ENCODE measurements around the gene PRKCQ.

The PRKCQ gene

GRCh38 chr10:6404127-6405072 lies 175.7 kb downstream of the PRKCQ start:
- Histone ChIP-seq H3K36me3 (no peaks in the 10 kb centered on the region), H3K4me3 (ENCODE audit: low read depth, low read length) (no peak overlapping the region), H3K9me3 (ENCODE audit: severe bottlenecking) (no peaks in the 10 kb centered on the region), H3K27ac (no peak overlapping the region), H3K27me3 (ENCODE audit: insufficient read depth, low read depth, severe bottlenecking) (peaks cover 17% of the 10 kb centered on the region)
- TF ChIP-seq CTCF (IDR thresholded peaks at IDR 0.05; ENCODE audit: low read depth, low read length) = no peak
- DNase-seq = no peak

DNA sequence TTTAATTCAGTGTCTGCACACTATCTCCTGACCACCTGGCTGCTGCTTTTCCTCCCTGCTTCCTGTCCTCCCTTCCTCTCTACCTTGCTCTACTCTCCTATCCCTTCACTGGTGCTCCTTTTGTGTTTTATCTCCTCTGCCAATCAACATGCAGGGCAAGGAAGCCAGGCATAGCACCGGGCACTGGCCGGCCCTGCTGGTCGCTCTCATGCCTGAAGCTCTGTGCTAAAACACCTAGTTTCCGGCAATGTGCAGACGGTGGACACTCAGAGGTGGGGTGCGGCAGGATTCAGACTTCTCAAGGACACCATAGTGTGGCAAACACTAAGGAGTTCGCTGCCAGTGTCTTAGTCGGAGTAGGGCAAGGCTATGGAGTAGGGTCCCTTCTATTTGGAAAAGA lies 177.1 kb downstream of the PRKCQ start:
- H3K9me3 ChIP-seq (ENCODE audit: severe bottlenecking) = no peaks in the 10 kb centered on the region
- DNase-seq = no peak
- no peak overlapping the region for H3K4me3 ChIP-seq (ENCODE audit: low read depth, low read length)
- no peaks in the 10 kb centered on the region for H3K36me3 ChIP-seq
- TF ChIP-seq CTCF (IDR thresholded peaks at IDR 0.05; ENCODE audit: low read depth, low read length) = no peak
- peaks cover 20% of the 10 kb centered on the region for H3K27me3 ChIP-seq (ENCODE audit: insufficient read depth, low read depth, severe bottlenecking)
- no peak overlapping the region for H3K27ac ChIP-seq

DNA sequence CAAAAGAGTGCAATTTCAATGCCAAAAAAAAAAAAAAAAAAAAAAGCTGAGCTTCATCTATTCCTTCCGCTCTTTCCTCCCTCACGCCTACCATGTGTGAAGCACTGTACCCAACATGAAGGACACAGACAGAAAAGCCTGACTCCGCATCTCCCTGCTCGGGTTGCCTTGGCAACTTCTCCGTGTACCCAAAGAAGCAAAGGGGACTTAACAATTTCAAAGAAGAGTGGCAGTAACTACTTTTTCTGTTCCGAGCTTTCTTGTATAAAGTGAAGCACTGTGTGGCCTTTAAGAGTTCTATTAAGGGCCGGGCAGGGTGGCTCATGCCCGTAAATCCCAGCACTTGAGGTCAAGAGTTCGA lies 177.7 kb downstream of the PRKCQ start:
- peaks cover 20% of the 10 kb centered on the region for H3K27me3 ChIP-seq (ENCODE audit: insufficient read depth, low read depth, severe bottlenecking)
- H3K27ac ChIP-seq = no peak overlapping the region
- no peak for DNase-seq
- no peak for TF ChIP-seq CTCF (IDR thresholded peaks at IDR 0.05; ENCODE audit: low read depth, low read length)
- no peak overlapping the region for H3K4me3 ChIP-seq (ENCODE audit: low read depth, low read length)
- no peaks in the 10 kb centered on the region for H3K9me3 ChIP-seq (ENCODE audit: severe bottlenecking)
- H3K36me3 ChIP-seq = no peaks in the 10 kb centered on the region

- Histone ChIP-seq H3K9me3 (ENCODE audit: severe bottlenecking) (no peaks in the 10 kb centered on the region), H3K4me3 (ENCODE audit: low read depth, low read length) (no peak overlapping the region), H3K27me3 (ENCODE audit: insufficient read depth, low read depth, severe bottlenecking) (peaks cover 20% of the 10 kb centered on the region), H3K36me3 (no peaks in the 10 kb centered on the region), H3K27ac (no peak overlapping the region)
- peak; percentile 42 for DNase-seq
- TF ChIP-seq CTCF (IDR thresholded peaks at IDR 0.05; ENCODE audit: low read depth, low read length) = peak; percentile 49
Measured at GRCh38 chr10:6401558-6402348, 178.3 kb downstream of the PRKCQ start.

DNA sequence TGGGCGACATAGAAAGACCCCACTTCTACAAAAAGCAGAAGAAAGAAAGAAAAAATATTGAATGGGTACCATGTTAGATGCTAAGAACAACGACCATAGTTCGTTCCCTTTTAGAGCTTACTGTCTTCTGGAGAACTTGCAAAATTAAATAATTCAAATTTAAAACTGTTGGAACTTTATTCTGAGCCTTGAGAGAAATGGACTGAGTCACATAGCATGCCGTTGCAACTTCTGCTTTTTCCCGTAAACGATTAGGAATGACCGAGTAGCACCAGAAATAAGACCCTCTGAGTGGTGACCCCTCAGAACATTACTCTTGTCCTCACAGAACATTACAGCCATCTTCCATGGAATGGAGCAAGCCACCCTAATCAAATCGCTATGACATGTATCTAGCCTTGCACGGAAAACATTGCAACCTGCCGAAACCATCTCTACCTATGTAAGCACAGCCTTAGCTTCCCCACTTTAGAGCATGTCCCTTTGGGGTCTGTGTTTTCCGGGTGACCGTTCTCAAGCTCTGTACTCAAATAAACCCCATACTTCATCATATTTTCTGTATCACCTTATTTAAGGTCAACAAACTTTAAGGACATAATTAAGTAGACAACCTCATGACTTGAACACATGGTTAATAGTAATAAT lies 179.1 kb downstream of the PRKCQ start:
- TF ChIP-seq CTCF (IDR thresholded peaks at IDR 0.05; ENCODE audit: low read depth, low read length) = no peak
- no peak overlapping the region for H3K27ac ChIP-seq

More for the DNA sequence above, 179.1 kb downstream of the PRKCQ start:
- no peak for DNase-seq
- H3K9me3 ChIP-seq (ENCODE audit: severe bottlenecking) = no peaks in the 10 kb centered on the region
- H3K36me3 ChIP-seq = no peaks in the 10 kb centered on the region
- H3K4me3 ChIP-seq (ENCODE audit: low read depth, low read length) = no peak overlapping the region
- H3K27me3 ChIP-seq (ENCODE audit: insufficient read depth, low read depth, severe bottlenecking) = peaks cover 27% of the 10 kb centered on the region

All from WERI-Rb-1 (cell line).